22Rv1 (cell line): Measurements from ENCODE around the gene SLC25A43.

Source experiments
- CTCF ChIP-seq: fragments of 450-650 bp; IDR thresholded peaks from 2 replicates; pipeline ENCODE4 v1.5.1; 2017; ENCODE audit warnings: mild to moderate bottlenecking
- ZFX ChIP-seq: fragments of 450-650 bp; IDR thresholded peaks from 2 replicates; pipeline ENCODE4 v1.6.1; 2017; ENCODE audit warnings: antibody characterized with exemption, borderline replicate concordance

GRCh38 chrX:119465555-119465954 lies 66.4 kb downstream of the SLC25A43 start:
- TF ChIP-seq CTCF, result no peak
- no peak for TF ChIP-seq ZFX
